Neural cell (in vitro differentiated cells): ENCODE results near the gene PAPOLA. TPM values are rescaled to one million over a fixed set of nuclear protein-coding genes. Genes with fewer than 3 reads are reported as not detected.

ENCODE experiments used
- H2AFZ ChIP-seq: fragments of 200-600, 300-800 bp; sonication (generic), shearing (Covaris generic); 2 replicates; pipeline ENCODE4 v1.6.0; 2014; ENCODE audit warnings: low read depth, mild to moderate bottlenecking, antibody characterized with exemption, low read length, moderate library complexity
- H3F3A ChIP-seq: fragments of 200-600 bp; shearing (Covaris generic); 2 replicates; pipeline ENCODE4 v1.6.1; 2016; ENCODE audit warnings: mild to moderate bottlenecking, moderate library complexity, mixed read lengths, antibody characterized with exemption, low read length; ENCODE audit not compliant: insufficient read depth, poor library complexity, severe bottlenecking
- H3K27ac ChIP-seq: fragments of 200-600, 300-800 bp; sonication (generic), shearing (Covaris generic); 2 replicates; pipeline ENCODE4 v1.5.1; 2014; ENCODE audit warnings: mild to moderate bottlenecking, low read length, moderate library complexity
- H3K27me3 ChIP-seq: fragments of 300-800, 200-600 bp; sonication (generic), shearing (Covaris generic); 2 replicates; pipeline ENCODE4 v1.6.0; 2014; ENCODE audit warnings: mild to moderate bottlenecking, low read depth, low read length, moderate library complexity; ENCODE audit not compliant: insufficient read depth
- H3K36me3 ChIP-seq: fragments of 300-800, 200-600 bp; sonication (generic), shearing (Covaris generic); 2 replicates; pipeline ENCODE4 v1.5.1; 2014; ENCODE audit warnings: mild to moderate bottlenecking, antibody characterized with exemption, low read length, moderate library complexity; ENCODE audit not compliant: insufficient read depth
- H3K4me2 ChIP-seq: fragments of 300-800, 200-600 bp; sonication (generic), shearing (Covaris generic); 2 replicates; pipeline ENCODE4 v1.6.0; 2014; ENCODE audit warnings: mild to moderate bottlenecking, low read length
- H3K4me3 ChIP-seq: fragments of 300-800, 200-600 bp; sonication (generic), shearing (Covaris generic); 2 replicates; pipeline ENCODE4 v1.5.1; 2014; ENCODE audit warnings: mild to moderate bottlenecking, low read length, moderate library complexity
- H3K79me2 ChIP-seq: fragments of 200-600 bp; shearing (Covaris generic); replicated peaks from 2 replicates; pipeline ENCODE4 v1.6.0; 2014; ENCODE audit warnings: mild to moderate bottlenecking, low read length, moderate library complexity; ENCODE audit not compliant: insufficient read depth
- H3K9ac ChIP-seq: fragments of 300-800, 200-600 bp; sonication (generic), shearing (Covaris generic); 2 replicates; pipeline ENCODE4 v1.6.1; 2016; ENCODE audit warnings: mild to moderate bottlenecking, low read length, mixed read lengths
- H3K9me2 ChIP-seq: fragments of 200-600 bp; shearing (Covaris generic); 2 replicates; pipeline ENCODE4 v1.6.1; 2016; ENCODE audit warnings: mild to moderate bottlenecking, low read length, mixed read lengths; ENCODE audit not compliant: insufficient read depth
- H3K9me3 ChIP-seq: fragments of 200-600, 300-800 bp; sonication (generic), shearing (Covaris generic); 2 replicates; pipeline ENCODE4 v1.6.1; 2016; ENCODE audit warnings: mild to moderate bottlenecking, mixed run types, low read length, moderate library complexity, mixed read lengths
- H4K20me1 ChIP-seq: fragments of 200-600 bp; shearing (Covaris generic); 2 replicates; pipeline ENCODE4 v1.6.1; 2016; ENCODE audit warnings: mild to moderate bottlenecking, mixed run types; ENCODE audit not compliant: insufficient read depth
- CTCF ChIP-seq: fragments of 450-650 bp; IDR thresholded peaks from 2 replicates; pipeline ENCODE4 v1.5.1; 2014; ENCODE audit warnings: antibody characterized with exemption, mild to moderate bottlenecking, moderate library complexity; ENCODE audit not compliant: poor library complexity, severe bottlenecking
- EP300 ChIP-seq: fragments of 450-650 bp; conservative IDR thresholded peaks from 2 replicates; pipeline ENCODE4 v1.6.1; 2014; ENCODE audit warnings: antibody characterized with exemption, mild to moderate bottlenecking, moderate library complexity; ENCODE audit not compliant: poor library complexity, severe bottlenecking
- EZH2 ChIP-seq: fragments of 200-600, 300-800 bp; shearing (Covaris generic), sonication (generic); IDR thresholded peaks from 2 replicates; pipeline ENCODE4 v1.6.1; 2014; ENCODE audit warnings: antibody characterized with exemption, low read length, borderline replicate concordance, mild to moderate bottlenecking; ENCODE audit not compliant: insufficient read depth, poor library complexity, severe bottlenecking
- MXI1 ChIP-seq: fragments of 450-650 bp; conservative IDR thresholded peaks from 2 replicates; pipeline ENCODE4 v1.6.1; 2014; ENCODE audit warnings: antibody characterized with exemption, mild to moderate bottlenecking; ENCODE audit not compliant: poor library complexity, severe bottlenecking
- POLR2AphosphoS5 ChIP-seq: IDR thresholded peaks from 2 replicates; pipeline ENCODE4 v1.6.1; 2012
- RAD21 ChIP-seq: fragments of 450-650 bp; conservative IDR thresholded peaks from 2 replicates; pipeline ENCODE4 v1.6.1; 2014; ENCODE audit warnings: antibody characterized with exemption, mild to moderate bottlenecking, moderate library complexity
- REST ChIP-seq: IDR thresholded peaks from 2 replicates; pipeline ENCODE4 v1.6.1; 2012; ENCODE audit warnings: borderline replicate concordance
- SMC3 ChIP-seq: fragments of 450-650 bp; conservative IDR thresholded peaks from 2 replicates; pipeline ENCODE4 v1.6.1; 2014; ENCODE audit warnings: antibody characterized with exemption, mild to moderate bottlenecking, moderate library complexity; ENCODE audit not compliant: poor library complexity
- TAF1 ChIP-seq: IDR thresholded peaks from 2 replicates; pipeline ENCODE4 v1.6.1; 2012; ENCODE audit warnings: low read depth
- polyA plus RNA-seq: library from polyadenylated mRNA; depleted of rRNA; stranded (reverse); fragments of >200 nt; gene quantifications from 2 replicates; pipeline ENCODE4 v1.2.3, GENCODE V29; 2014

Gene PAPOLA
- polyA plus RNA-seq, 1 donor from 2014 or later = 150 TPM

GRCh38 chr14:96581026-96581425, 78.8 kb downstream of the PAPOLA start:
- no peak overlapping the region for H3K27ac ChIP-seq
- H3K9me2 ChIP-seq = no peaks in the 10 kb centered on the region
- H3K9me3 ChIP-seq = no peaks in the 10 kb centered on the region
- H3K79me2 ChIP-seq = no peaks in the 10 kb centered on the region
- H4K20me1 ChIP-seq = no peaks in the 10 kb centered on the region
- H3F3A ChIP-seq = no peaks in the 10 kb centered on the region
- no peaks in the 10 kb centered on the region for H3K36me3 ChIP-seq
- no peak overlapping the region for H3K4me2 ChIP-seq
- no peak overlapping the region for H3K9ac ChIP-seq
- TF ChIP-seq EP300 (no peak), RAD21 (no peak), EZH2 (no peak), MXI1 (no peak), SMC3 (no peak), POLR2AphosphoS5 (no peak), CTCF (no peak), REST (no peak), TAF1 (no peak)
- H3K27me3 ChIP-seq = no peaks in the 10 kb centered on the region
- H2AFZ ChIP-seq = no peak overlapping the region
- H3K4me3 ChIP-seq = no peak overlapping the region

GRCh38 chr14:96581902-96582301, 79.7 kb downstream of the PAPOLA start:
- Histone ChIP-seq H2AFZ (no peak overlapping the region), H4K20me1 (no peaks in the 10 kb centered on the region), H3K9me3 (no peaks in the 10 kb centered on the region), H3K27me3 (no peaks in the 10 kb centered on the region), H3K9me2 (no peaks in the 10 kb centered on the region), H3K27ac (no peak overlapping the region), H3K4me2 (no peak overlapping the region), H3K79me2 (no peaks in the 10 kb centered on the region), H3K4me3 (no peak overlapping the region), H3F3A (no peaks in the 10 kb centered on the region), H3K36me3 (no peaks in the 10 kb centered on the region), H3K9ac (no peak overlapping the region)
- TF ChIP-seq REST (no peak), POLR2AphosphoS5 (no peak), TAF1 (no peak), RAD21 (no peak), CTCF (no peak), SMC3 (no peak), EP300 (no peak), MXI1 (no peak), EZH2 (no peak)
